Fibroblast of the aortic adventitia (primary cell): ENCODE results near the gene WFDC8. TPM values are rescaled to one million over a fixed set of nuclear protein-coding genes. Genes with fewer than 3 reads are reported as not detected.

Source experiments
- DNase-seq: peaks from one replicate; pipeline ENCODE4 v3.0.0-alpha.2; 2010; ENCODE audit warnings: low read depth
- H3K4me3 ChIP-seq: 2 replicates; pipeline ENCODE4 v1.5.1; 2011; ENCODE audit warnings: low read depth, mild to moderate bottlenecking, control low read depth, low read length, moderate library complexity
- total RNA-seq: library from RNA; depleted of rRNA; stranded (reverse); fragments of >200 nt; gene quantifications from 2 replicates; pipeline ENCODE4 v1.2.3, GENCODE V29; 2012; ENCODE audit warnings: low replicate concordance
- TF ChIP-seq, protein P1 (sequence below): IDR thresholded peaks from 2 replicates; pipeline ENCODE4 v1.5.1; 2011; ENCODE audit warnings: mild to moderate bottlenecking, low read length, control low read depth, inconsistent platforms; ENCODE audit not compliant: insufficient read depth

WFDC8 gene
- total RNA-seq, 1 donor, result not detected

DNA sequence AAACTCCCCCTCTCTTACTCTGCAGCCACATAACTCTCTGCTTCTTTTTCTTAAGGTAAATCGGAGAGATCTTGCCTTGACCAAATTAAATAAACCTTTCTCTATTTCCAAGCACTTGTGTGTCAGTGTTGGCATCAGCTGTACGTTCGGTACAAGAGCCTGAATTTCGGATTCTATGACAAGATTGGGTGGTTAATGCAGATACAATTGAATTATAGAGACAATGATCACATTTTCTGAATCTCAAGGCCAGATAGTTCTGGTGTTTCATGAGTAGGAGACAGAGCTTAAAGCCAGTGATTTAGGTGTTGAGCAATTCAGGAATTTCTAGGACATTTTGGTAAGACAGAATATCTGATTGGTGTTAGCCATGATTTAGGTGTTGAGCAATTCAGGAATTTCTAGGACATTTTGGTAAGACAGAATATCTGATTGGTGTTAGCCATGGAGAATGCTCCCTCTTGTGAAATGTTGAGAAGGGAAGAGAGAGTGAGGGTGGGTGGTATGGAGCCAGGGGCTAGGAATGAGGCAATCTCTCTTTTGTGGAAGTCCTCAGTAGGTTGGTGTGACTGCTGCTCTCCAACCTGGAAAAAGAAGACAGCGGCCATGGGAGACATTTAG is 68.7 kb downstream of the WFDC8 start:
- peak; percentile 28 for DNase-seq
- TF ChIP-seq, protein P1, sequence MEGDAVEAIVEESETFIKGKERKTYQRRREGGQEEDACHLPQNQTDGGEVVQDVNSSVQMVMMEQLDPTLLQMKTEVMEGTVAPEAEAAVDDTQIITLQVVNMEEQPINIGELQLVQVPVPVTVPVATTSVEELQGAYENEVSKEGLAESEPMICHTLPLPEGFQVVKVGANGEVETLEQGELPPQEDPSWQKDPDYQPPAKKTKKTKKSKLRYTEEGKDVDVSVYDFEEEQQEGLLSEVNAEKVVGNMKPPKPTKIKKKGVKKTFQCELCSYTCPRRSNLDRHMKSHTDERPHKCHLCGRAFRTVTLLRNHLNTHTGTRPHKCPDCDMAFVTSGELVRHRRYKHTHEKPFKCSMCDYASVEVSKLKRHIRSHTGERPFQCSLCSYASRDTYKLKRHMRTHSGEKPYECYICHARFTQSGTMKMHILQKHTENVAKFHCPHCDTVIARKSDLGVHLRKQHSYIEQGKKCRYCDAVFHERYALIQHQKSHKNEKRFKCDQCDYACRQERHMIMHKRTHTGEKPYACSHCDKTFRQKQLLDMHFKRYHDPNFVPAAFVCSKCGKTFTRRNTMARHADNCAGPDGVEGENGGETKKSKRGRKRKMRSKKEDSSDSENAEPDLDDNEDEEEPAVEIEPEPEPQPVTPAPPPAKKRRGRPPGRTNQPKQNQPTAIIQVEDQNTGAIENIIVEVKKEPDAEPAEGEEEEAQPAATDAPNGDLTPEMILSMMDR, result no peak
- no peak overlapping the region for H3K4me3 ChIP-seq

DNA sequence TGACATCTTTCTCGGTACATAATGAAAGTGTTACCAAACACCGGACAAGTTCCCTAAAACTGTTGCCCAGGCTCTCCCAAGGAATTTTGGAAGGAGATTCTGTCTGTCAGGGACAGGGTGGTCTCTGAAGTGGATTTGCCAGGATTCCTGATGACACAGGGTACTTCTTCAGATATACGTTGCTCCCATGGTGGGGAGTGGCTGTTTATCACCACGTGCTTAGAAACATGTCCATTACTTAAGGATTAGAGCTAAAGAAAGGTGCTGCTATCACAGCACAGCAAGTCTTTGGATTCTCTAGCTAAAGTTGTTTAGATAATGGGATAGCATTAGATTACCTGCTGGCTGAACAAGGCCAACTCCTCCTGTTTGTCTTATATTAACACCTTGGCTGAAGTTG is 70.0 kb downstream of the WFDC8 start:
- TF ChIP-seq, protein P1, result no peak
- DNase-seq, result no peak
- H3K4me3 ChIP-seq, result no peak overlapping the region

DNA sequence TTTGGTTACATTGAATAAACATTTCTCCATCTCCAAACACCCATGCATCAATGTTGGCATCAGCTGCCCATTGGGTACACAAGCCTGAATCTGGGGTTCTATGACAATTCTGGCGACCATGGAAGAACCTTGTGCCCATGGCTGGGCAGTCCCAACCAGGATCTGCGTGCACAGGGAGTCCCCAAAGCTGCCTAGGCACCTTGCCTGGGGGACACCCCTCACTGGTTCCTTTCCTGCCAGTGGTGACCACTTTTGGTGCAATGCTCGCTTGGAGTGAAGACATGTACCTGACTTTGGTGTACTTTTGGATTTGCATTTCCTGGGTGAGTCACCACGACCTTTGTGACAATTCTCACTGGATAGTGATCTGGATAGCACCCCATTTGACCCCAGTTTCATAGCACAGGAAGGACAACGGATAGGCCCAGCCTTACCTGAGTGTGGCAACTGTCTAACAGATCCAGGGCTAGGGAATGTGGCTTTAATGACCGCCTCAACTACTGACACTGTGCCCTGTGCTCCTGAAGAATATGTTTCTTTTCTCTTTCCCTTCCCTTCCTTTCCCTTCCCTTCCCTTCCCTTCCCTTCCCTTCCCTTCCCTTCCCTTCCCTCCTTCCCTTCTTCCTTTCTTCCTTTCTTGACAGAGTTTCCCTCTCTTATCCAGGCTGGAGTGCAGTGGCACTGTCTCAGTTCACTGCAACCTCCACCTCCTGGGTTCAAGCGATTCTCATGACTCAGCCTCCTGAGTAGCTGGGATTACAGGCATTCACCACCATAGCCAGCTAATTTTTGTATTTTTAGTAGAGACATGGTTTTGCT is 70.8 kb downstream of the WFDC8 start:
- H3K4me3 ChIP-seq, result no peak overlapping the region
- TF ChIP-seq, protein P1, result no peak
- DNase-seq, result no peak

DNA sequence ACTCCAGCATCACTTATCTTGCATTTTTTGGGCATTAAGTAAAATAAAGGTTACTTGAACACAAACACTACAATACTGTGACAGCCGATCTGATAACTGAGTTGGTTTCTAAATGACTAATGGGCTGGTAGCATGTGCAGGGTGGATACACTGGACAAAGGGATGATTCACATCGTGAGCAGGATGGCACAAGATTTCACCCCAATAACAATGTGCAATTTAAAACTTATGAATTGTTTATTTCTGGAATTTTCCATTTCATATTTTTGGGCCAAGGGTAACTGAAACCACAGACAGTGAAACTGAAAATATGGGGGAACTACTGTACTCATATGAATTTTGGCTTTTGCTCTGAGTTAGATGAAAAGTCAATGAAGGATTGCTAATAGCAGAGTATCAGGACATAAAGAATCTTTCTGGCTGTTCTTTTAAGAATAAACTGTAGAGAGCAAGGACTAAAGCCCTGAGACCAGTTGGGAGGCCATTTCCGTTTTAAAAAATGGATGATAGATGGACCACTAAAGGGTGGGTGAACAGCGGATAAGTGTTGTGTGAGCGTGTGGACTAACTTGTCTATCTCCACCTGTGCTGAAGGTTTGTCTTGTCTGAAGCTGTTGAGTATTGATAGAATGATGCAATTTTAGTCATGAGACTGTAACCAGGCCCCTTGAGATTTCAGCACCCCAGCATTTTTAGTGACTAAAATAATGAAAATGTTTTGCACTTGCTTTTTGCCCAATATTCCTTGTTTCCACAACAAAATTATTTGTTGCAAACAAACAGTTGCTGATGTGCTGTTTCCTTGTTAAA is 71.9 kb downstream of the WFDC8 start:
- DNase-seq, result peak; percentile 4
- TF ChIP-seq, protein P1, result no peak
- H3K4me3 ChIP-seq, result no peak overlapping the region

DNA sequence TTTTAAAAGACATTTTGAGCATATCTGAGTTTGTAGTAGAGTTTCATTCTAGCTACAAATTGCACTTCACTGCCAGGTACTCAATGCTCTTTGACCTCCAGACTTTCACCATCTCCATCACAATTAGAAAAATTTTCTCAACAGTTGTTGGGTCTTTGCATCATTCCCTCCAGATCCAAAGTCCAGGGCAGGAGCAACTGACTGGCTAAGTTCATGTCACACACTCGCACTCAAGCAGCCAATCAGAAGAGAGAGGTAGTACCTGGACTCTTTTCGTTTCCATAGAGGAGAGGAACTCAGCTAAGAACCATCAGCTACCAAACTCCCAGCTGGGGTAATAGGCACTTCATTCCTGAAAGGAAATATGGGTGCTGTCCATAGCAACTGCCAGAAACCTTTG is 72.7 kb downstream of the WFDC8 start:
- TF ChIP-seq, protein P1, result no peak
- no peak for DNase-seq
- no peak overlapping the region for H3K4me3 ChIP-seq

DNA sequence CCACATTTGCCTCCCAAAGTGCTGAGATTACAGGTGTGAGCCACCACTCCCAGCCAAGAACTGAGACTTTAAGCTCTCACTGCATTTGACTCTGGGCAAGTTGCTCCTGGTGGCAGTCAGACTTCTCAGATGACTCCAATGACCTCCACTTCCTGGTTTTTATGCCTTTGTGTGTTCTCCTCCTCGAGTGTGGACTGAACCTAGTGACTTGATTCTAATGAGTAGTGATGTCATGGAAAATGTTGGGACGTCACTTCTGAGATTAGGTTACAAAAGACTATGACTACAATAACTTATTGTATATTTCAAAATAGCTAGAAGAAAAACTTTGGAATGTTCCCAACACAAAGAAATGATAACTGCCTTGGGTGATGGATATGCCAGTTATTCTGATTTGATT is 75.7 kb downstream of the WFDC8 start:
- TF ChIP-seq, protein P1, result no peak
- H3K4me3 ChIP-seq, result no peak overlapping the region
- DNase-seq, result no peak
